ENCODE results near the gene SYT3.

SYT3 gene

GRCh38 chr19:50602089-50602422, 37.6 kb downstream of the SYT3 start:
- CTCF ChIA-PET: interaction anchor here (0.6 to 1.9 kb wide), 5 partner anchors 46 to 139 kb away, joined by 3 to 6 read pairs (median 6); no protein-coding TSS in a partner anchor
- no peaks in the 10 kb centered on the region for H3K9me3 ChIP-seq (ENCODE audit: control insufficient read depth, insufficient read depth, low read depth, low read length)
- TF ChIP-seq ZNF37A (tag by site-specific recombination; IDR thresholded peaks at IDR 0.05) (no peak), GLIS2 (tag by site-specific recombination; IDR thresholded peaks at IDR 0.05) (no peak), GLI2 (tag by site-specific recombination; IDR thresholded peaks at IDR 0.05; ENCODE audit: borderline replicate concordance, low read depth) (no peak), TRIM28 (IDR thresholded peaks at IDR 0.05; ENCODE audit: borderline replicate concordance, low read length) (no peak), CTCF (tag by site-specific recombination; IDR thresholded peaks at IDR 0.05) (no peak), MYNN (tag by site-specific recombination; IDR thresholded peaks at IDR 0.05; ENCODE audit: borderline replicate concordance) (no peak), ZBTB6 (tag by site-specific recombination; IDR thresholded peaks at IDR 0.05) (no peak), ZBTB1 (tag by site-specific recombination; IDR thresholded peaks at IDR 0.05) (no peak), ZNF341 (tag by site-specific recombination; IDR thresholded peaks at IDR 0.05; ENCODE audit: low read depth) (no peak), ZFP37 (tag by site-specific recombination; IDR thresholded peaks at IDR 0.05) (no peak), ZNF335 (tag by site-specific recombination; conservative IDR thresholded peaks at IDR 0.05) (no peak), ZNF571 (tag by site-specific recombination; IDR thresholded peaks at IDR 0.05) (no peak), ZNF513 (tag by site-specific recombination; IDR thresholded peaks at IDR 0.05) (no peak), GLI4 (tag by site-specific recombination; IDR thresholded peaks at IDR 0.05) (no peak)

GRCh38 chr19:50601407-50602088, 38.1 kb downstream of the SYT3 start:
- no peaks in the 10 kb centered on the region for H3K9me3 ChIP-seq (ENCODE audit: control insufficient read depth, insufficient read depth, low read depth, low read length)
- CTCF ChIA-PET: interaction anchor here (0.6 to 2.0 kb wide), 7 partner anchors 18 to 232 kb away, joined by 3 to 6 read pairs (median 4); no protein-coding TSS in a partner anchor
- H3K4me3 ChIP-seq (ENCODE audit: low read depth, low read length): no peak overlapping the region
- TF ChIP-seq ZNF792 (tag by site-specific recombination; IDR thresholded peaks at IDR 0.05) (no peak), ZNF341 (tag by site-specific recombination; IDR thresholded peaks at IDR 0.05; ENCODE audit: low read depth) (no peak), ZNF114 (tag by site-specific recombination; IDR thresholded peaks at IDR 0.05) (no peak), ZNF580 (tag by site-specific recombination; IDR thresholded peaks at IDR 0.05) (no peak), ZNF121 (tag by site-specific recombination; IDR thresholded peaks at IDR 0.05) (no peak), ZNF610 (tag by site-specific recombination; IDR thresholded peaks at IDR 0.05; ENCODE audit: borderline replicate concordance) (no peak), ZNF548 (tag by site-specific recombination; IDR thresholded peaks at IDR 0.05) (no peak)
- H3K36me3 ChIP-seq (ENCODE audit: control insufficient read depth in 2 of 2, insufficient read depth in 1 of 2, low read length in 2 of 2): no peaks in the 10 kb centered on the region
- no peak overlapping the region for H3K27ac ChIP-seq (ENCODE audit: extremely low read depth, low read depth, low read length)
- H3K4me1 ChIP-seq (ENCODE audit: control insufficient read depth, insufficient read depth, low read length): peaks cover 2% of the 10 kb centered on the region; the same call in 1 of the 2 replicates
- POLR2A ChIA-PET: no interaction called here

More at GRCh38 chr19:50602089-50602422, 37.6 kb downstream of the SYT3 start:
- no peaks in the 10 kb centered on the region for H3K36me3 ChIP-seq (ENCODE audit: control insufficient read depth in 2 of 2, insufficient read depth in 1 of 2, low read length in 2 of 2)
- H3K4me3 ChIP-seq (ENCODE audit: low read depth, low read length): no peak overlapping the region
- peaks cover 2% of the 10 kb centered on the region; the same call in 1 of the 2 replicates for H3K4me1 ChIP-seq (ENCODE audit: control insufficient read depth, insufficient read depth, low read length)
- H3K27ac ChIP-seq (ENCODE audit: extremely low read depth, low read depth, low read length): no peak overlapping the region
- POLR2A ChIA-PET: no interaction called here

All from HEK293 (cell line).